HL-60 (cell line): ENCODE data around the gene CELF2.

Experiments used
- CTCF ChIP-seq: IDR thresholded peaks from one replicate; pipeline ENCODE4 v1.5.1; 2011; ENCODE audit warnings: low read length, control low read depth, inconsistent platforms; ENCODE audit not compliant: insufficient read depth
- POLR2AphosphoS5 ChIP-seq: IDR thresholded peaks from 2 replicates; pipeline ENCODE4 v1.6.1; 2012; ENCODE audit warnings: low read depth

GRCh38 chr10:11173042-11173441 is 155.4 kb downstream of the CELF2 start:
- TF ChIP-seq POLR2AphosphoS5, result no peak
- no peak for TF ChIP-seq CTCF
